H9 (cell line): ENCODE data around the gene C1orf159. TPM values are rescaled to one million over a fixed set of nuclear protein-coding genes. Genes with fewer than 3 reads are reported as not detected.

Experiments used
- DNase-seq: peaks from one replicate; pipeline ENCODE4 v3.0.0-alpha.2; 2017
- H2AFZ ChIP-seq: one replicate; pipeline ENCODE4 v1.6.1; 2013; ENCODE audit warnings: mild to moderate bottlenecking, low read length, control low read depth, moderate library complexity
- H2AK5ac ChIP-seq: 2 replicates; pipeline ENCODE4 v1.6.1; 2013; ENCODE audit warnings: low read length, control low read depth, mixed read lengths; ENCODE audit not compliant: insufficient read length
- H2BK120ac ChIP-seq: one replicate; pipeline ENCODE4 v1.6.1; 2013; ENCODE audit warnings: low read depth, mild to moderate bottlenecking, low read length, control low read depth, inconsistent platforms; ENCODE audit not compliant: poor library complexity, severe bottlenecking
- H2BK12ac ChIP-seq: 2 replicates; pipeline ENCODE4 v1.6.1; 2013; ENCODE audit warnings: low read length, control low read depth, mixed read lengths, low read depth; ENCODE audit not compliant: insufficient read length
- H2BK15ac ChIP-seq: 2 replicates; pipeline ENCODE4 v1.6.1; 2013; ENCODE audit warnings: low read depth, low read length, control low read depth
- H2BK20ac ChIP-seq: one replicate; pipeline ENCODE4 v1.6.1; 2013; ENCODE audit warnings: low read depth, mild to moderate bottlenecking, low read length, control low read depth, inconsistent platforms; ENCODE audit not compliant: poor library complexity, severe bottlenecking
- H2BK5ac ChIP-seq: 2 replicates; pipeline ENCODE4 v1.6.1; 2013; ENCODE audit warnings: low read length, control low read depth, mixed read lengths; ENCODE audit not compliant: insufficient read length
- H3K14ac ChIP-seq: 2 replicates; pipeline ENCODE4 v1.6.1; 2013; ENCODE audit warnings: low read length, control low read depth; ENCODE audit not compliant: insufficient read depth
- H3K18ac ChIP-seq: 2 replicates; pipeline ENCODE4 v1.6.1; 2013; ENCODE audit warnings: low read depth, mild to moderate bottlenecking, mixed read lengths, low read length, control low read depth; ENCODE audit not compliant: insufficient read length
- H3K23ac ChIP-seq: 2 replicates; pipeline ENCODE4 v1.6.1; 2013; ENCODE audit warnings: low read length, control low read depth, mixed read lengths, low read depth; ENCODE audit not compliant: insufficient read length
- H3K23me2 ChIP-seq: 2 replicates; pipeline ENCODE4 v1.6.1; 2013; ENCODE audit warnings: low read depth, mild to moderate bottlenecking, mixed read lengths, low read length, control low read depth; ENCODE audit not compliant: insufficient read length, poor library complexity, severe bottlenecking
- H3K27ac ChIP-seq: 2 replicates; pipeline ENCODE4 v1.5.1; 2013; ENCODE audit warnings: low read length, control low read depth, mixed read lengths, low read depth; ENCODE audit not compliant: insufficient read length
- H3K27me3 ChIP-seq: 2 replicates; pipeline ENCODE4 v1.6.1; 2013; ENCODE audit warnings: low read length, control low read depth, inconsistent platforms; ENCODE audit not compliant: insufficient read depth
- H3K4ac ChIP-seq: 2 replicates; pipeline ENCODE4 v1.6.1; 2013; ENCODE audit warnings: low read depth, mild to moderate bottlenecking, control low read depth, inconsistent platforms, low read length, moderate library complexity
- H3K4me1 ChIP-seq: 2 replicates; pipeline ENCODE4 v1.6.1; 2013; ENCODE audit warnings: low read length, control low read depth, inconsistent platforms; ENCODE audit not compliant: insufficient read depth
- H3K4me2 ChIP-seq: 2 replicates; pipeline ENCODE4 v1.6.1; 2013; ENCODE audit warnings: low read length, control low read depth, mixed read lengths; ENCODE audit not compliant: insufficient read length, insufficient read depth
- H3K56ac ChIP-seq: 2 replicates; pipeline ENCODE4 v1.6.1; 2013; ENCODE audit warnings: low read depth, mild to moderate bottlenecking, mixed read lengths, low read length, control low read depth; ENCODE audit not compliant: insufficient read length
- H3K79me1 ChIP-seq: 2 replicates; pipeline ENCODE4 v1.6.1; 2013; ENCODE audit warnings: low read depth, mild to moderate bottlenecking, moderate library complexity, low read length, control low read depth, inconsistent platforms; ENCODE audit not compliant: insufficient read depth, poor library complexity, severe bottlenecking
- H3K79me2 ChIP-seq: 2 replicates; pipeline ENCODE4 v1.6.1; 2013; ENCODE audit warnings: low read length, control low read depth, inconsistent platforms; ENCODE audit not compliant: insufficient read depth
- H3K9ac ChIP-seq: 2 replicates; pipeline ENCODE4 v1.6.1; 2013; ENCODE audit warnings: low read length, control low read depth, mixed read lengths; ENCODE audit not compliant: insufficient read length; ENCODE audit errors: extremely low read depth
- H3K9me3 ChIP-seq: one replicate; pipeline ENCODE4 v1.6.1; 2013; ENCODE audit warnings: low read depth, low read length, inconsistent platforms; ENCODE audit not compliant: control insufficient read depth
- H3T11ph ChIP-seq: one replicate; pipeline ENCODE4 v1.6.1; 2013; ENCODE audit warnings: mild to moderate bottlenecking, low read length, control low read depth, inconsistent platforms
- H4K20me1 ChIP-seq: one replicate; pipeline ENCODE4 v1.6.1; 2013; ENCODE audit not compliant: control insufficient read depth, insufficient read length, insufficient read depth
- H4K5ac ChIP-seq: 2 replicates; pipeline ENCODE4 v1.6.1; 2013; ENCODE audit warnings: low read depth, mild to moderate bottlenecking, mixed read lengths, low read length, control low read depth; ENCODE audit not compliant: insufficient read length
- H4K8ac ChIP-seq: replicated peaks from 2 replicates; pipeline ENCODE4 v1.6.1; 2013; ENCODE audit warnings: low read length, control low read depth, mixed read lengths, low read depth; ENCODE audit not compliant: insufficient read length
- H4K91ac ChIP-seq: 2 replicates; pipeline ENCODE4 v1.6.1; 2013; ENCODE audit warnings: low read depth, mild to moderate bottlenecking, moderate library complexity, mixed read lengths, low read length, control low read depth; ENCODE audit not compliant: insufficient read length
- H3K27ac Mint-ChIP-seq, 3 experiments: 2 replicates in 2 of 3; 3 replicates in 1 of 3; pipeline ENCODE4 v1.8.0; 2020 to 2021; ENCODE audit warnings: mixed read lengths in 3 of 3, mild to moderate bottlenecking in 1 of 3, moderate library complexity in 1 of 3
- H3K27me3 Mint-ChIP-seq: 2 replicates; pipeline ENCODE4 v1.8.0; 2021; ENCODE audit warnings: low read depth, mild to moderate bottlenecking, moderate library complexity, mixed read lengths
- H3K36me3 Mint-ChIP-seq, 3 experiments: 2 replicates in 2 of 3; 3 replicates in 1 of 3; pipeline ENCODE4 v1.8.0; 2020 to 2021; ENCODE audit warnings: low read depth in 3 of 3, mixed read lengths in 3 of 3; ENCODE audit not compliant: insufficient read depth in 1 of 3
- H3K4me1 Mint-ChIP-seq, 2 experiments: 2 replicates each; pipeline ENCODE4 v1.8.0; 2020; ENCODE audit warnings: mixed read lengths in 2 of 2
- H3K4me3 Mint-ChIP-seq, 2 experiments: 2 replicates in 1 of 2; 3 replicates in 1 of 2; pipeline ENCODE4 v1.8.0; 2020 to 2021; ENCODE audit warnings: mild to moderate bottlenecking in 2 of 2, mixed read lengths in 2 of 2, moderate library complexity in 1 of 2
- H3K9me3 Mint-ChIP-seq, 2 experiments: 2 replicates in 1 of 2; 3 replicates in 1 of 2; pipeline ENCODE4 v1.8.0; 2020; ENCODE audit warnings: mild to moderate bottlenecking in 2 of 2, mixed read lengths in 2 of 2, moderate library complexity in 1 of 2
- WGBS: extraction: QIAGEN DNeasy Blood & Tissue Kit; methylation state at CpG from one replicate; pipeline ENCODE4 v1.1.7; 2013; ENCODE audit warnings: missing lambda C conversion rate, low lambda C conversion rate, mixed read lengths; ENCODE audit not compliant: insufficient read length; ENCODE audit errors: extremely low coverage; 5-methylcytosine and 5-hydroxymethylcytosine counted together
- total RNA-seq: library from RNA; stranded (reverse); gene quantifications from 2 replicates; pipeline ENCODE4 v1.2.1, GENCODE V29; 2021
- TF ChIP-seq, protein P1 (sequence below): fragments of 200-600 bp; sonication (generic); conservative IDR thresholded peaks from 3 replicates; pipeline ENCODE4 v1.8.0; 2021; ENCODE audit warnings: antibody characterized with exemption, mild to moderate bottlenecking

Gene C1orf159
- total RNA-seq, 1 experiment from 2014 or later, result 12.3 TPM

DNA sequence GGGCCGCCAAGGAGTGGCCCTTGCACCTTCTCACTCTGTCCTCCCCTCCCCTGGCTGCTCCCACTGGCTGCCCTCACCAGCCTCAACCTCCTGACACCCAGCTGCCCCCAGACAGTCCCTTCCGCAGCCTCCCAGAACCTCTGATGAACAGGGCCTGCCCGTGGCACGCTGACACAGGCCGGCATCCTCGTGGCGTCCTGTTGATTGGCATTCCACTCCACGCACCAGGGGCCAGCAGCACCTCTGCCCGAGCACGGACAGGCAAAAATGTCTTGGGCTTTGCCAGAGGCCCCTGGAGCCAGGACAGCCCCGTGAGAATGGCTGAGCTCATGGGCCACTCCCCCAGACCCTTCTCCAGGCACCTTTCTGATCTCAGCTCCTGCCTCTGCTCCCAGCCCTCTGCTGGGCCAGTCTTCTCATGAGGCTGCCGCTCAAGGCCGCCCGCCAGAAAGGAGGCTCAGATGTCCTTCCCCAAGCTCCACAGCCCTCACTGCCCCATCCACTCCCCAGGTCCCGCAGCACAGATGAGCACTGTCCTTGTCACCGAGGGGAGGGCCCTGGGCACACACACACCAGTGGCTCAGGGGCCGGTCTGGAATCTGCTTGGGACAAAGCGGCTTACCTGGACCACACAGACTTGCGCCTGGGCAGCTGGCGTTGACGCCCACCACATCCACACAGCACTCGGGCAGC, 26.0 kb downstream of the C1orf159 start:
- no peak overlapping the region for H2BK15ac ChIP-seq
- no peak overlapping the region for H2BK12ac ChIP-seq
- H3K9me3 ChIP-seq, result no peaks in the 10 kb centered on the region
- WGBS, result no CpG with 5 or more reads among the region's 22 CpGs
- H3K4me2 ChIP-seq, result no peak overlapping the region
- no peak overlapping the region for H2BK20ac ChIP-seq
- H4K8ac ChIP-seq, result no peak overlapping the region
- no peaks in the 10 kb centered on the region for H3K27me3 ChIP-seq
- Mint-ChIP-seq H3K4me1 (no peaks in the 10 kb centered on the region), H3K27me3 (peaks cover 4% of the 10 kb centered on the region), H3K4me3 (no peak overlapping the region), H3K9me3 (peaks cover 2 to 13% of the 10 kb centered on the region in 2 experiments; a peak in 2 of 5 replicates), H3K36me3 (peaks cover 0 to 14% (median 0%) of the 10 kb centered on the region in 3 experiments; a peak in 3 of 7 replicates), H3K27ac (peak overlapping the region in 1 of 3 experiments; percentile 77; a peak in 1 of 7 replicates)
- no peak overlapping the region for H3K56ac ChIP-seq
- H3K4me1 ChIP-seq, result no peaks in the 10 kb centered on the region
- no peak overlapping the region for H4K5ac ChIP-seq
- no peaks in the 10 kb centered on the region for H4K20me1 ChIP-seq
- H4K91ac ChIP-seq, result no peak overlapping the region
- H3K18ac ChIP-seq, result no peak overlapping the region
- H3K23ac ChIP-seq, result no peak overlapping the region
- no peak overlapping the region for H3K9ac ChIP-seq
- no peak overlapping the region for H2AK5ac ChIP-seq
- H2AFZ ChIP-seq, result no peak overlapping the region
- H3K79me2 ChIP-seq, result no peaks in the 10 kb centered on the region
- H3K27ac ChIP-seq, result no peak overlapping the region
- H3K23me2 ChIP-seq, result no peaks in the 10 kb centered on the region
- no peak overlapping the region for H2BK120ac ChIP-seq
- H3K79me1 ChIP-seq, result no peaks in the 10 kb centered on the region
- no peak overlapping the region for H3K4ac ChIP-seq
- H2BK5ac ChIP-seq, result no peak overlapping the region
- TF ChIP-seq, protein P1, sequence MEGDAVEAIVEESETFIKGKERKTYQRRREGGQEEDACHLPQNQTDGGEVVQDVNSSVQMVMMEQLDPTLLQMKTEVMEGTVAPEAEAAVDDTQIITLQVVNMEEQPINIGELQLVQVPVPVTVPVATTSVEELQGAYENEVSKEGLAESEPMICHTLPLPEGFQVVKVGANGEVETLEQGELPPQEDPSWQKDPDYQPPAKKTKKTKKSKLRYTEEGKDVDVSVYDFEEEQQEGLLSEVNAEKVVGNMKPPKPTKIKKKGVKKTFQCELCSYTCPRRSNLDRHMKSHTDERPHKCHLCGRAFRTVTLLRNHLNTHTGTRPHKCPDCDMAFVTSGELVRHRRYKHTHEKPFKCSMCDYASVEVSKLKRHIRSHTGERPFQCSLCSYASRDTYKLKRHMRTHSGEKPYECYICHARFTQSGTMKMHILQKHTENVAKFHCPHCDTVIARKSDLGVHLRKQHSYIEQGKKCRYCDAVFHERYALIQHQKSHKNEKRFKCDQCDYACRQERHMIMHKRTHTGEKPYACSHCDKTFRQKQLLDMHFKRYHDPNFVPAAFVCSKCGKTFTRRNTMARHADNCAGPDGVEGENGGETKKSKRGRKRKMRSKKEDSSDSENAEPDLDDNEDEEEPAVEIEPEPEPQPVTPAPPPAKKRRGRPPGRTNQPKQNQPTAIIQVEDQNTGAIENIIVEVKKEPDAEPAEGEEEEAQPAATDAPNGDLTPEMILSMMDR, result no peak
- no peak overlapping the region for H3K14ac ChIP-seq
- DNase-seq, result no peak
- no peak overlapping the region for H3T11ph ChIP-seq
